HCT116 (cell line): ENCODE measurements around the gene TRIM27. TPM values are rescaled to one million over a fixed set of nuclear protein-coding genes. Genes with fewer than 3 reads are reported as not detected.

Experiments
- ATAC-seq: fragments of 200-7000 bp; cut with Tn5 transposase; 2 replicates; pipeline ENCODE4 v1.9.1; 2020; ENCODE audit warnings: mild to moderate bottlenecking, moderate library complexity
- BruUV-seq: library from RNA; stranded (reverse); fragments of 400-500 nt; replicated peaks from 2 replicates; lab custom pipeline; 2021; lab: Mats Ljungman, UMichigan
- CTCF ChIA-PET: fragments of 300-600 bp; sonication (Branson Sonifier 250); formaldehyde crosslinking; loops from one replicate; lab custom pipeline; 2021; ENCODE audit warnings: antibody characterized with exemption; lab: Charles Lee
- POLR2A ChIA-PET: fragments of 300-600, 350-600 bp; sonication (Branson Sonifier 250); formaldehyde crosslinking; loops from one replicate; lab custom pipeline; 2021; ENCODE audit warnings: antibody characterized with exemption; lab: Charles Lee
- RAD21 ChIA-PET, 2 experiments: fragments of 300-600 bp; sonication (Branson Sonifier 250); formaldehyde crosslinking; loops; one replicate each; lab custom pipeline; 2023; ENCODE audit warnings: low total read pairs in 2 of 2; ENCODE audit not compliant: uncharacterized antibody in 2 of 2, unreplicated experiment in 2 of 2, low non-redundant PET in 1 of 2; lab: Charles Lee
- DNase-seq: peaks from one replicate; pipeline ENCODE4 v3.0.0-alpha.2; 2010; ENCODE audit warnings: low read depth, low spot score
- H2AFZ ChIP-seq: fragments of 200-600 bp; shearing (Covaris generic), sonication (generic); 2 replicates; pipeline ENCODE4 v1.6.1; 2017; ENCODE audit warnings: low read depth, mixed run types, mixed read lengths, antibody characterized with exemption, low read length; ENCODE audit not compliant: poor library complexity, severe bottlenecking
- H3K27ac ChIP-seq: 2 replicates; pipeline ENCODE4 v1.5.1; 2012; ENCODE audit warnings: low read depth, low read length
- H3K27me3 ChIP-seq: fragments of 200-600 bp; sonication (generic); 2 replicates; pipeline ENCODE4 v1.6.1; 2016; ENCODE audit warnings: mixed run types, low read length, mixed read lengths; ENCODE audit not compliant: insufficient read depth
- H3K36me3 ChIP-seq, 2 experiments: fragments of 200-500 bp in 1 of 2; fragments of 200-600 bp in 1 of 2; sonication (Bioruptor generic) in 1 of 2; sonication (generic) in 1 of 2; 2 replicates each; pipeline versions ENCODE4 v1.5.1 to v1.6.1; 2014 to 2016; ENCODE audit warnings: low read length in 2 of 2, inconsistent platforms in 1 of 2, mixed read lengths in 1 of 2, mixed run types in 1 of 2; ENCODE audit not compliant: insufficient read depth in 2 of 2, control insufficient read depth in 1 of 2
- H3K4me1 ChIP-seq, 2 experiments: fragments of 200-600 bp in 1 of 2; sonication (generic) in 1 of 2; 2 replicates each; pipeline versions ENCODE4 v1.5.1 to v1.6.1; 2012 to 2017; ENCODE audit warnings: low read length in 2 of 2, inconsistent platforms in 1 of 2, mild to moderate bottlenecking in 1 of 2, mixed read lengths in 1 of 2, mixed run types in 1 of 2, moderate library complexity in 1 of 2; ENCODE audit not compliant: insufficient read depth in 2 of 2, control insufficient read depth in 1 of 2
- H3K4me2 ChIP-seq: fragments of 200-600 bp; sonication (generic); 2 replicates; pipeline ENCODE4 v1.6.1; 2017; ENCODE audit warnings: mixed run types, low read length, mixed read lengths
- H3K4me3 ChIP-seq, 2 experiments: fragments of 200-600 bp in 1 of 2; sonication (generic) in 1 of 2; replicated peaks in 1 of 2; 2 replicates each; pipeline ENCODE4 v1.5.1; 2011 to 2016; ENCODE audit warnings: low read length in 2 of 2, control low read depth in 1 of 2, low read depth in 1 of 2, mild to moderate bottlenecking in 1 of 2, mixed read lengths in 1 of 2, mixed run types in 1 of 2
- H3K79me2 ChIP-seq: fragments of 200-600 bp; sonication (generic); 2 replicates; pipeline ENCODE4 v1.6.1; 2017; ENCODE audit warnings: mild to moderate bottlenecking, mixed run types, low read length, moderate library complexity, mixed read lengths; ENCODE audit not compliant: insufficient read depth
- H3K9ac ChIP-seq: fragments of 200-600 bp; sonication (generic); 2 replicates; pipeline ENCODE4 v1.6.1; 2016; ENCODE audit warnings: low read length, mixed read lengths
- H3K9me2 ChIP-seq: fragments of 200-600 bp; sonication (generic), shearing (Covaris generic); 2 replicates; pipeline ENCODE4 v1.6.1; 2017; ENCODE audit warnings: mixed run types, mild to moderate bottlenecking, moderate library complexity; ENCODE audit not compliant: insufficient read depth
- H3K9me3 ChIP-seq, 2 experiments: fragments of 200-500 bp in 1 of 2; fragments of 200-600 bp in 1 of 2; sonication (Bioruptor generic) in 1 of 2; sonication (generic) in 1 of 2; 2 replicates each; pipeline ENCODE4 v1.6.1; 2014 to 2017; ENCODE audit warnings: low read length in 2 of 2, mixed read lengths in 2 of 2, inconsistent platforms in 1 of 2, low read depth in 1 of 2, mild to moderate bottlenecking in 1 of 2, mixed run types in 1 of 2, moderate library complexity in 1 of 2; ENCODE audit not compliant: control insufficient read depth in 1 of 2, insufficient read depth in 1 of 2
- H4K20me1 ChIP-seq: fragments of 200-600 bp; sonication (generic), shearing (Covaris generic); 2 replicates; pipeline ENCODE4 v1.6.1; 2017; ENCODE audit warnings: mixed run types, mild to moderate bottlenecking, moderate library complexity; ENCODE audit not compliant: insufficient read depth
- ATF3 ChIP-seq: IDR thresholded peaks from 2 replicates; pipeline ENCODE4 v1.6.1; 2012
- CBX3 ChIP-seq: IDR thresholded peaks from 2 replicates; pipeline ENCODE4 v1.6.1; 2012; ENCODE audit warnings: low read depth
- CEBPB ChIP-seq: IDR thresholded peaks from 2 replicates; pipeline ENCODE4 v1.6.1; 2012; ENCODE audit warnings: low read depth
- CTCF ChIP-seq, 3 experiments: fragments of 200-600 bp in 1 of 3; sonication (generic) in 1 of 3; IDR thresholded peaks in 2 of 3; conservative IDR thresholded peaks in 1 of 3; 2 replicates each; pipeline ENCODE4 v1.5.1; 2012 to 2017; ENCODE audit warnings: low read depth in 2 of 3, low read length in 2 of 3, antibody characterized with exemption in 1 of 3, borderline replicate concordance in 1 of 3, control low read depth in 1 of 3, mild to moderate bottlenecking in 1 of 3, mixed read lengths in 1 of 3, mixed run types in 1 of 3, moderate library complexity in 1 of 3; ENCODE audit not compliant: insufficient read depth in 1 of 3
- EGR1 ChIP-seq: IDR thresholded peaks from 2 replicates; pipeline ENCODE4 v1.6.1; 2012; ENCODE audit warnings: low read depth
- FOSL1 ChIP-seq: IDR thresholded peaks from 2 replicates; pipeline ENCODE4 v1.6.1; 2012; ENCODE audit warnings: low read depth
- JUND ChIP-seq: IDR thresholded peaks from 2 replicates; pipeline ENCODE4 v1.6.1; 2012
- MAX ChIP-seq: IDR thresholded peaks from 2 replicates; pipeline ENCODE4 v1.6.1; 2012
- POLR2A ChIP-seq: IDR thresholded peaks from 2 replicates; pipeline ENCODE4 v1.7.0; 2011; ENCODE audit warnings: borderline replicate concordance; ENCODE audit not compliant: insufficient read depth, insufficient read length; ENCODE audit errors: extremely low read depth
- POLR2AphosphoS5 ChIP-seq: IDR thresholded peaks from 2 replicates; pipeline ENCODE4 v1.6.1; 2011; ENCODE audit warnings: mild to moderate bottlenecking, low read depth, low read length, moderate library complexity
- RAD21 ChIP-seq: IDR thresholded peaks from 2 replicates; pipeline ENCODE4 v1.6.1; 2012; ENCODE audit warnings: low read depth, mild to moderate bottlenecking
- REST ChIP-seq: IDR thresholded peaks from 2 replicates; pipeline ENCODE4 v1.6.1; 2012; ENCODE audit warnings: low read depth
- SIN3A ChIP-seq: IDR thresholded peaks from 2 replicates; pipeline ENCODE4 v1.6.1; 2012; ENCODE audit warnings: low read depth
- SRF ChIP-seq: IDR thresholded peaks from 2 replicates; pipeline ENCODE4 v1.6.1; 2012; ENCODE audit warnings: low read depth
- ZFX ChIP-seq: fragments of 450-650 bp; IDR thresholded peaks from 2 replicates; pipeline ENCODE4 v1.6.1; 2017
- intact Hi-C: fragments of 100-400 bp; cut with micrococcal nuclease; formaldehyde crosslinking; loops from 2 replicates; pipeline ENCODE4 v1.10.0; 2022
- total RNA-seq: library from RNA; stranded (reverse); gene quantifications from one replicate; pipeline ENCODE4 v1.2.1, GENCODE V29; 2021; ENCODE audit not compliant: unreplicated experiment

TRIM27 gene
- total RNA-seq, 1 experiment from 2014 or later: 62.5 TPM

- CTCF ChIA-PET: no interaction called here
- H3K9me2 ChIP-seq: no peaks in the 10 kb centered on the region
- no peak overlapping the region for H3K27ac ChIP-seq
- no peaks in the 10 kb centered on the region for H3K9me3 ChIP-seq
- no peak overlapping the region for H3K4me2 ChIP-seq
- TF ChIP-seq ATF3: no peak
- TF ChIP-seq POLR2A: no peak
- TF ChIP-seq POLR2AphosphoS5: no peak
- TF ChIP-seq ZFX: no peak
- TF ChIP-seq FOSL1: no peak
- no peak for TF ChIP-seq RAD21
- no peak for TF ChIP-seq CEBPB
- no peak overlapping the region for H3K4me3 ChIP-seq
- no peaks in the 10 kb centered on the region for H4K20me1 ChIP-seq
- H3K4me1 ChIP-seq: peaks cover 0 to 6% of the 10 kb centered on the region in 2 experiments; a peak in 2 of 4 replicates
- ATAC-seq: no peak; the same call in 1 of the 2 replicates
- no peak overlapping the region for H2AFZ ChIP-seq
- H3K79me2 ChIP-seq: no peaks in the 10 kb centered on the region
- no TSS peak for BruUV-seq
- no peak overlapping the region for H3K9ac ChIP-seq
- H3K36me3 ChIP-seq: no peaks in the 10 kb centered on the region
- no peak for DNase-seq
- RAD21 ChIA-PET: no interaction called here
- POLR2A ChIA-PET: no interaction called here
- intact Hi-C loops: no loop called here
- no peaks in the 10 kb centered on the region for H3K27me3 ChIP-seq
Observed at GRCh38 chr6:28933069-28933468, 9.3 kb upstream of the TRIM27 start.

GRCh38 chr6:28929887-28930620 is 6.3 kb upstream of the TRIM27 start:
- no peak for ATAC-seq
- H3K27ac ChIP-seq: no peak overlapping the region
- H3K9me2 ChIP-seq: no peaks in the 10 kb centered on the region
- H2AFZ ChIP-seq: no peak overlapping the region
- no peak overlapping the region for H3K4me3 ChIP-seq
- H3K4me1 ChIP-seq: peaks cover under 1 to 13% of the 10 kb centered on the region in 2 experiments; a peak in 3 of 4 replicates
- DNase-seq: no peak
- H3K4me2 ChIP-seq: no peak overlapping the region
- no peaks in the 10 kb centered on the region for H3K9me3 ChIP-seq
- RAD21 ChIA-PET: no interaction called here
- no peaks in the 10 kb centered on the region for H3K36me3 ChIP-seq
- no peak overlapping the region for H3K9ac ChIP-seq
- H3K27me3 ChIP-seq: no peaks in the 10 kb centered on the region
- POLR2A ChIA-PET: interaction anchor here (0.8 kb wide), 1 partner anchor 16 kb away, joined by 5 read pairs; no protein-coding TSS in a partner anchor
- H4K20me1 ChIP-seq: no peaks in the 10 kb centered on the region
- intact Hi-C loops: no loop called here
- BruUV-seq: no TSS peak
- H3K79me2 ChIP-seq: no peaks in the 10 kb centered on the region
- CTCF ChIA-PET: interaction anchor here (1.1 kb wide), 1 partner anchor 9 kb away, joined by 3 read pairs; no protein-coding TSS in a partner anchor
- TF ChIP-seq CTCF (IDR thresholded peaks at IDR 0.05 in 2 of 3, conservative IDR thresholded peaks at IDR 0.05 in 1 of 3; ENCODE audit: borderline replicate concordance in 1 of 3, insufficient read depth in 1 of 3, low read depth in 2 of 3, low read length in 2 of 3): no peak
- no peak for TF ChIP-seq POLR2A
- TF ChIP-seq SRF: no peak
- TF ChIP-seq ZFX: no peak
- no peak for TF ChIP-seq EGR1
- no peak for TF ChIP-seq JUND
- no peak for TF ChIP-seq POLR2AphosphoS5
- no peak for TF ChIP-seq CEBPB
- no peak for TF ChIP-seq MAX
- no peak for TF ChIP-seq SIN3A
- TF ChIP-seq REST: no peak
- TF ChIP-seq CBX3: no peak
